Activated naive CD8-positive, alpha-beta T cell treated with anti-CD3 and anti-CD28 coated beads, Interleukin-2, amount 10 ng/mL, durations not matched to agents 7 days and 5 days (primary cell): ENCODE data around the gene ZSCAN5A. TPM values are rescaled to one million over a fixed set of nuclear protein-coding genes. Genes with fewer than 3 reads are reported as not detected.
"Not testable (repeated sequence)": the region's sequence is repeated elsewhere in the genome, so short reads cannot be mapped to it uniquely, and the experiment has no call there.

Source experiments
- ATAC-seq: fragments of 150-1000 bp; cut with Tn5 transposase; one replicate; pipeline ENCODE4 v1.10.0; 2021; ENCODE audit warnings: low read depth, moderate library complexity
- POLR2A ChIA-PET: fragments of 350-600 bp; sonication (Branson Sonifier 250); formaldehyde crosslinking; loops from one replicate; lab custom pipeline; 2021; ENCODE audit warnings: antibody characterized with exemption; lab: Charles Lee
- DNase-seq: peaks from one replicate; pipeline ENCODE4 v3.0.0; 2021
- H3K27ac Mint-ChIP-seq: one replicate; pipeline ENCODE4 v1.8.0; 2022; ENCODE audit warnings: mild to moderate bottlenecking, mixed read lengths
- H3K27me3 Mint-ChIP-seq: one replicate; pipeline ENCODE4 v1.8.0; 2022; ENCODE audit warnings: mild to moderate bottlenecking, moderate library complexity, mixed read lengths
- H3K36me3 Mint-ChIP-seq: one replicate; pipeline ENCODE4 v1.8.0; 2021; ENCODE audit warnings: mild to moderate bottlenecking, mixed read lengths
- H3K4me1 Mint-ChIP-seq: one replicate; pipeline ENCODE4 v1.8.0; 2021; ENCODE audit warnings: mixed read lengths
- H3K4me3 Mint-ChIP-seq: one replicate; pipeline ENCODE4 v1.8.0; 2022; ENCODE audit warnings: mild to moderate bottlenecking, moderate library complexity, mixed read lengths
- H3K9me3 Mint-ChIP-seq: one replicate; pipeline ENCODE4 v1.8.0; 2021; ENCODE audit warnings: mixed read lengths
- total RNA-seq, 2 experiments: library from RNA; stranded (reverse); gene quantifications; one replicate each; pipeline ENCODE4 v1.2.3, GENCODE V29; 2021

ZSCAN5A gene
- total RNA-seq, 2 experiments from 2014 or later, result 9.7 to 11.7 TPM

- peaks cover 2% of the 10 kb centered on the region for H3K36me3 Mint-ChIP-seq
- H3K27ac Mint-ChIP-seq, result no peak overlapping the region
- POLR2A ChIA-PET, result interaction anchor here (0.7 to 2.0 kb wide), 2 partner anchors 61 to 81 kb away, joined by 3 to 10 read pairs; no protein-coding TSS in a partner anchor
- H3K27me3 Mint-ChIP-seq, result no peaks in the 10 kb centered on the region
- H3K4me3 Mint-ChIP-seq, result no peak overlapping the region
- H3K9me3 Mint-ChIP-seq, result no peaks in the 10 kb centered on the region
- H3K4me1 Mint-ChIP-seq, result no peaks in the 10 kb centered on the region
- DNase-seq, result peak; percentile 82
- peak; percentile 78 for ATAC-seq
Measured at GRCh38 chr19:56252699-56253422, 61.8 kb downstream of the ZSCAN5A start.

GRCh38 chr19:56248736-56249338 is 65.8 kb downstream of the ZSCAN5A start:
- DNase-seq, POLR2A ChIA-PET, ATAC-seq, H3K36me3 Mint-ChIP-seq, H3K27ac Mint-ChIP-seq, H3K4me1 Mint-ChIP-seq, H3K9me3 Mint-ChIP-seq, H3K27me3 Mint-ChIP-seq, H3K4me3 Mint-ChIP-seq: not testable (repeated sequence)

- POLR2A ChIA-PET, H3K36me3 Mint-ChIP-seq, H3K4me3 Mint-ChIP-seq, H3K27me3 Mint-ChIP-seq, H3K27ac Mint-ChIP-seq, DNase-seq, ATAC-seq, H3K4me1 Mint-ChIP-seq, H3K9me3 Mint-ChIP-seq: not testable (repeated sequence)
Measured at GRCh38 chr19:56245764-56246163, 68.9 kb downstream of the ZSCAN5A start.

- Mint-ChIP-seq H3K4me3 (no peak overlapping the region), H3K9me3 (no peaks in the 10 kb centered on the region), H3K27ac (no peak overlapping the region), H3K27me3 (no peaks in the 10 kb centered on the region), H3K36me3 (no peaks in the 10 kb centered on the region), H3K4me1 (no peaks in the 10 kb centered on the region)
- ATAC-seq (no peak), DNase-seq (no peak)
- POLR2A ChIA-PET, result no interaction called here
Measured at GRCh38 chr19:56245121-56245740, 69.4 kb downstream of the ZSCAN5A start.

- Mint-ChIP-seq H3K4me3 (no peak overlapping the region), H3K27ac (no peak overlapping the region), H3K4me1 (no peaks in the 10 kb centered on the region), H3K9me3 (no peaks in the 10 kb centered on the region), H3K27me3 (peaks cover 2% of the 10 kb centered on the region), H3K36me3 (no peaks in the 10 kb centered on the region)
- DNase-seq (no peak), ATAC-seq (no peak)
- POLR2A ChIA-PET, result no interaction called here
Measured at GRCh38 chr19:56223481-56223880, 91.2 kb downstream of the ZSCAN5A start.

- Mint-ChIP-seq H3K27me3 (peaks cover 4% of the 10 kb centered on the region), H3K4me3 (no peak overlapping the region), H3K36me3 (no peaks in the 10 kb centered on the region), H3K9me3 (no peaks in the 10 kb centered on the region), H3K4me1 (peaks cover 2% of the 10 kb centered on the region), H3K27ac (no peak overlapping the region)
- POLR2A ChIA-PET, result no interaction called here
- no peak for DNase-seq
- ATAC-seq, result no peak
Measured at GRCh38 chr19:56222901-56223300, 91.7 kb downstream of the ZSCAN5A start.

- Mint-ChIP-seq H3K4me3 (no peak overlapping the region), H3K36me3 (no peaks in the 10 kb centered on the region), H3K27ac (no peak overlapping the region), H3K27me3 (peaks cover 7% of the 10 kb centered on the region), H3K9me3 (no peaks in the 10 kb centered on the region), H3K4me1 (peaks cover 6% of the 10 kb centered on the region)
- ATAC-seq (no peak), DNase-seq (no peak)
- POLR2A ChIA-PET, result no interaction called here
Measured at GRCh38 chr19:56221851-56222250, 92.8 kb downstream of the ZSCAN5A start.

GRCh38 chr19:56221442-56221841 is 93.2 kb downstream of the ZSCAN5A start:
- H3K9me3 Mint-ChIP-seq, H3K27me3 Mint-ChIP-seq, POLR2A ChIA-PET, H3K4me3 Mint-ChIP-seq, H3K4me1 Mint-ChIP-seq, H3K36me3 Mint-ChIP-seq, DNase-seq, H3K27ac Mint-ChIP-seq, ATAC-seq: not testable (repeated sequence)

GRCh38 chr19:56218961-56219360 is 95.7 kb downstream of the ZSCAN5A start:
- DNase-seq (no peak), ATAC-seq (no peak)
- no peaks in the 10 kb centered on the region for H3K9me3 Mint-ChIP-seq
- peaks cover 19% of the 10 kb centered on the region for H3K27me3 Mint-ChIP-seq
- H3K36me3 Mint-ChIP-seq, result no peaks in the 10 kb centered on the region
- no peak overlapping the region for H3K4me3 Mint-ChIP-seq
- no peak overlapping the region for H3K27ac Mint-ChIP-seq
- peaks cover 8% of the 10 kb centered on the region for H3K4me1 Mint-ChIP-seq
- POLR2A ChIA-PET, result no interaction called here

- peak; percentile 77 for ATAC-seq
- Mint-ChIP-seq H3K4me3 (peak overlapping the region; percentile 70), H3K4me1 (peaks cover 8% of the 10 kb centered on the region), H3K27ac (no peak overlapping the region), H3K9me3 (no peaks in the 10 kb centered on the region), H3K36me3 (no peaks in the 10 kb centered on the region), H3K27me3 (peaks cover 19% of the 10 kb centered on the region)
- POLR2A ChIA-PET, result no interaction called here
- DNase-seq, result peak; percentile 39
Measured at GRCh38 chr19:56217039-56217949, 97.3 kb downstream of the ZSCAN5A start.

- POLR2A ChIA-PET, result no interaction called here
- peaks cover under 1% of the 10 kb centered on the region for H3K4me1 Mint-ChIP-seq
- no peak overlapping the region for H3K27ac Mint-ChIP-seq
- DNase-seq (no peak), ATAC-seq (no peak)
- no peaks in the 10 kb centered on the region for H3K9me3 Mint-ChIP-seq
- no peaks in the 10 kb centered on the region for H3K36me3 Mint-ChIP-seq
- peaks cover 13% of the 10 kb centered on the region for H3K27me3 Mint-ChIP-seq
- no peak overlapping the region for H3K4me3 Mint-ChIP-seq
Measured at GRCh38 chr19:56211718-56212117, 102.9 kb downstream of the ZSCAN5A start.

- H3K9me3 Mint-ChIP-seq, DNase-seq, H3K27me3 Mint-ChIP-seq, H3K4me3 Mint-ChIP-seq, H3K27ac Mint-ChIP-seq, ATAC-seq, POLR2A ChIA-PET, H3K4me1 Mint-ChIP-seq, H3K36me3 Mint-ChIP-seq: not testable (repeated sequence)
Measured at GRCh38 chr19:56210036-56210435, 104.6 kb downstream of the ZSCAN5A start.

GRCh38 chr19:56209091-56209490 is 105.5 kb downstream of the ZSCAN5A start:
- Mint-ChIP-seq H3K4me3 (no peak overlapping the region), H3K27ac (no peak overlapping the region), H3K4me1 (no peaks in the 10 kb centered on the region), H3K9me3 (no peaks in the 10 kb centered on the region), H3K36me3 (no peaks in the 10 kb centered on the region), H3K27me3 (peaks cover 6% of the 10 kb centered on the region)
- ATAC-seq, result no peak
- POLR2A ChIA-PET, result no interaction called here
- no peak for DNase-seq
